ENCODE results near the gene FCHSD2. TPM values are rescaled to one million over a fixed set of nuclear protein-coding genes. Genes with fewer than 3 reads are reported as not detected.
"Not testable (repeated sequence)": the region's sequence is repeated elsewhere in the genome, so short reads cannot be mapped to it uniquely, and the experiment has no call there.

FCHSD2 gene
- polyA plus RNA-seq, 12 donors, result 18.8 to 37.6 (median 30.9) TPM; not detected in 1

DNA sequence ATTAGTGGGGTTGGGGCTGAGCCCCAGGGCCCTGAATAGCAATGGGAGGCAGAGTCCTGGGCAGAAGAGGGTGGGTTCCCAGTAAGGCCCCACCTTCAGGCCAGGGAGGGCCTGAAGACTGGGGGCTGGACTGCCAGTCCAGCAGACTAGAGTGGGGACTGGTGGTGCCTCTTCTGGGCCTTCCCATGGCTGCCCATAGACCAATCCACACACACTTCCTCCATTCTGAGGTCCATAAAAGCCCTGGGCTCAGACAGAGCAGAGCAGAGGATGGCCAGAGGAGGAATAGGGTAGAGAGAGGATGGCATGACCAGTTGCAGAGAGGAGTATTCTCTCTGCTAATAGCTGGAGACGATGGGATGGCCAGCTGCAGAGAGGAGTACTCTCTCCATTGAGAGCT is 216.0 kb downstream of the FCHSD2 start:
- no peak for DNase-seq

DNA sequence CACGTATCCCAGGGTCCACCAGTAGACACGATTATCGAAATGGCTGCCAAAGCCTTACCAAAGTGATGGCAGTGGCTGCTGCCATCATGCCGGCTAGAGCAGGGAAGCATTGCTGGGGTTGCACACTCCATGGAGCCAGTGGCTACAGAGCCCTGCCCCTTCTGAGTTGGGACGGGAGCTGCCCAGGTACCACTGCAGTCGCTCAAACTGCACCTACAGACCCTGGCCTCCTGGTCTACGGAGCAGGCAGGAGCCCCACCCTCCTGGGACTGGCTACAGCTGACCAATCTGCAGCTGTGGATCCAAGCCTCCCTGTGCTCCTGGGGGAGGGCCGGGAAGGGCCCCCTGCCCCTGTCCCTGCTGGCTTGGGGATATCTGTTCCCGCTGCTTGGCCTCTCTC is 216.5 kb downstream of the FCHSD2 start:
- no peak for DNase-seq

DNA sequence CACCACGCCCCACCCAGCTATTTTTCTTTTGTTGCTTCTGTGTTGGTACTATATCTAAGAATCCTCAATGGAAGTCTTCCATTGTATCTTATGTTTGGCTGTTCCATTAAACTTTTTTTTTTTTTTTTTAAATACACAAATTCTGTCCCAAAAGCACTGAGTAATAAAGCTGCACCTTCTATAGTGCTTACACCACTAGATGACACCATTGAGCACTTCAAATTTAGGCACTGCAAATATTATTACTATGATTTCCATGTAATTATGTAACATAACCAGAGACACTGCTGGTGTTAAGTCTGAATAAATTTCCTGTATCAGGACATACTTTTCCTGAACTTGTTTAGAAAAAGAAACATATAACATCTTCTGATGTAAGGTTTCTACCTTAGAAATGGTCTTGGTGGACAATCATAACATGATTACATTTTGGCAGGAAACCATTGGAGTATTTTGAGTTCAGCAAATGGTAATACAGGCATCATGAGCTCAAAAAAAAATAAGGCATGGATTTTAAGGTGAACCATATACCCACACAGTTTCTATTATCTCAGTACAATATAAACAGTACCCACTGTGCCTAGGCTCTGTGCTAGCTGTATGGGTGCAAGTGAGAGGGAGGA is 217.4 kb downstream of the FCHSD2 start:
- DNase-seq, result peak; percentile 28

GRCh38 chr11:72921028-72921716 is 220.9 kb downstream of the FCHSD2 start:
- DNase-seq, result no peak

DNA sequence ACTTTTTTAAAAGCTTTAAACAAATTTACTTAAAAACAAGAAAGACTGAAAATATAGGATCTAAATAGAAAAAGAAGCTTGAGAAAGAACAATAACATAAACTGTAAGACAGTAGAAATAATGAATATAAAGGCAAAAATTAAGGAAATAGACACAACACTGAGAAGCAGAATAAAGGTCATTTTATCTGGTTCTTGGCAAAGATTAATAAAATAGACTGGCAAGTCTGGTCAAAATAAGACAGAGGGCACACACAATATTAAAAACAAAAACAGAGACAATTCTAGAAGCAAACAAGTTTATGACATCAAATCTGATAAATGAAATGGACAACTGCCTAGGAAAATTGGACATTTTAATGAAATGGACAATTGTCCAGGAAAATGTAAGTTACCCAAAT is 222.1 kb downstream of the FCHSD2 start:
- DNase-seq, result no peak

DNA sequence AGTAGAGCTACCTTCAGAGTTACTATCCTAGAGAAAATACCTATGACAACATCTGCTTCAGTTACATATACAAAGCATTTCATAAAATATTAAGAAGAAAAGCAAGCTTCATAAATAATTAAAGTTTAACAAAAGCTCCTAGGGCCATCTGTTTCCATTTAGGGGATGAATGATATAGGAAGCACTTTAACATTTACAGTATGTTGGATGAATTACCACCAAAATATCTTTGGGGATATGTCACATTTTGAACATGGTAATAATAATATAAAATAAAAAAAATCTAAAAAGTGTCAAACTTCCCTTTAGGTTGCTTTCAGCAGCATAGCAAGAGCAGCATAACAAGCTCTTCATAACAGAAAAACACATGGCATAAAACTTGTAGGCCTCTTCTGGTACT is 223.3 kb downstream of the FCHSD2 start:
- DNase-seq, result no peak

DNA sequence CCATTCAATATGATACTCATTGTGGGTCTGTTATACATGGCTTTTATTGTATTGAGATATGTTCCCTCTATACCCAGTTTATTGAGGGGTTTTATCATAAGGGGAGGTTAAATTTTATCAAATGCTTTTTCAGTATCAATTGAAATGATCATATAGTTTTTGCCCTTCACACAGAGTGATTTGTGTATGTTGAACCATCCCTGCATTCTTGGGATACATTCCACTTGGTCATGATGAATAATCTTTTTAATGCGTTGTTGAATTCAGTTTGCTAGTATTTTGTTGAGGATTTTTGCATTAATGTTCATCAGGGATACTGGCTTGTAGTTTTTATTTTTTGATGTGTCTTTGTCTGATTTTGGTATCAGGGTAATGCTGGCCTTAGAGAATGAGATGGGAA is 229.9 kb downstream of the FCHSD2 start:
- no peak for DNase-seq

- not testable (repeated sequence) for DNase-seq
These were observed 232.3 kb downstream of the FCHSD2 start for GRCh38 chr11:72909558-72910388.

DNA sequence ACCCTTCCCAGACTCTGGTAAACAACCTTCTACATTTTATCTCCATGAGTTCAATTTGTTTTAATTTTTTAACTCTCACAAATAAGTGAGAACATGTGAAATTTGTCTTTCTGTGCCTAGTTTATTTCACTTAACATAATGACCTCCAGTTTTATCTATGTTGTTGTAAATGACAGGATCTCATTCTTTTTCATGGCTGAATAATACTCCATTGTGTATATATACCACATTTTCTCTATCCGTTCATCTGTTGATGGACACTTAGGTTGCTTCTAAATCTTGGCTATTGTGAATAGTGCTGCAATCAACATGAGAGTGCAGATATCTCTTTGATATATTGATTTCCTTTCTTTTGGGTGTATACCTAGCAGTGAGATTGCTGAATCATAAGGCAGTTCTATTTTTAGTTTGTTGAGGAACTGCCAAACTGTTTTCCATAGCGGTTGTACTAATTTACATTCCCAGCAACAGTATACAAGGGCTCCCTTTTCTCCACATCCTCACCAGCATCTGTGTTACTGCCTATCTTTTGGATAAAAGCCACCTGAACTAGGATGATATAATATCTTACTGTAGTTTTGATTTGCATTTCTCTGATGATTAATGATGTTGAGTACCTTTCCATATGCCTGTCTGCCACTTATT is 234.0 kb downstream of the FCHSD2 start:
- DNase-seq, result no peak

DNA sequence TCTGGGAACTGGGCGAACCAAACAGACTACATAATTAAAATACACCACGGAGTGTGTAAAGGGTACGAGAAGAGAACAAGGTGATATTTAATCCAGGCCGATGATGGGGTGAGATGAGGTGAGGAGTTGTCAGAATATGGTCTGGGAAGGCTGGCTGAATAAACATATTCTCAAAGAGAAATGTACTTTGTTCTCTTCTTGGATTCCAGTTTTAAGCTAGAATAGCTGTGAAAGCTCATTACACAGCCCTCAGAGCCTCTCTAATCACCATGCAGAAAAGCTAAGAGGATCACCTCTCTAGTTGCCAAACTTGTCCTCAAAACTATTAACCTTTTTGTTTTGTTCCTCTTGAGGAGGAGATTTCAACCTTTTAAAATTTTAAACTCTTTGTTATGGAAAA is 238.1 kb downstream of the FCHSD2 start:
- no peak for DNase-seq

GRCh38 chr11:72901374-72901773 is 240.7 kb downstream of the FCHSD2 start:
- DNase-seq, result no peak

- DNase-seq, result no peak
These were observed 242.1 kb downstream of the FCHSD2 start for GRCh38 chr11:72900013-72900412.

- DNase-seq, result no peak
These were observed 242.9 kb downstream of the FCHSD2 start for GRCh38 chr11:72899238-72899637.

- DNase-seq, result no peak
These were observed 244.6 kb downstream of the FCHSD2 start for GRCh38 chr11:72897506-72897905.

- no peak for DNase-seq
These were observed 245.7 kb downstream of the FCHSD2 start for GRCh38 chr11:72896431-72896830.

DNA sequence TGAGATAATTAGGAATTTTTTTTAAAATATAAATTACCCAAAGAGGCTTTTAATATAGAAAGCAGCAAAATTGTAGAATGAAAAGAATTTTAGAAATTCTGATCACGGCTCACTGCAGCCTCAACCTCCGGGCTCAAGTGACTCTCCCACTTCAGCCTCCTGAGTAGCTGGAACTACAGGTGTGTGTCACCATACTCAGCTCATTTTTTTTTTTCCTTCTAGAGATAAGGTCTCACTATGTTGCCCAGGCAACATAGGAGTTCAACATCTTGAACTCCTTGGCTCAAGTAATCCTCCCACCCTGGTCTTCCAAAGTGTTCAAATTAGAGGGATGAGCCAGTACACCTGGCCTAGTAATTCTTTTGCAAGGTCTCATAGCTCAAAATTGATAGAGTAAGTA is 251.2 kb downstream of the FCHSD2 start:
- DNase-seq, result no peak

DNA sequence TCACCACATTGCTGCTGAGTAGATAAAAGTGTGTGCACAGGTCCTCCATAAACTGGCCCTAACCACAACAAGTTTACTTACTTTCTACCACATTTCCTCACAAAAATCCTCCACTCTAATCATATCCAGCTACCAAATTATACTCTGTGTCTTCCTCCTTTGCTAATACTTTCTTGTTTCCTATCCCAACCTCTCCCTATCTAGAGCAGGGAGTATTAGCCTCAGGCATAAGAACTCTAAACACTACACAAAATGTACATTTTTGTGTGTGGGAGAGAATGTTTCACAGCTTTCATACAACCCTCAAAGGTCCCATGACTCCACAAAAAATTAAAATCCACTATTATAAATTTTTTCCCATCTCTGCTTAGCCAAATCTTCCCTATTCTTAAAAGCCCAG is 255.5 kb downstream of the FCHSD2 start:
- no peak for DNase-seq

GRCh38 chr11:72885749-72886609 is 256.1 kb downstream of the FCHSD2 start:
- DNase-seq, result no peak

DNA sequence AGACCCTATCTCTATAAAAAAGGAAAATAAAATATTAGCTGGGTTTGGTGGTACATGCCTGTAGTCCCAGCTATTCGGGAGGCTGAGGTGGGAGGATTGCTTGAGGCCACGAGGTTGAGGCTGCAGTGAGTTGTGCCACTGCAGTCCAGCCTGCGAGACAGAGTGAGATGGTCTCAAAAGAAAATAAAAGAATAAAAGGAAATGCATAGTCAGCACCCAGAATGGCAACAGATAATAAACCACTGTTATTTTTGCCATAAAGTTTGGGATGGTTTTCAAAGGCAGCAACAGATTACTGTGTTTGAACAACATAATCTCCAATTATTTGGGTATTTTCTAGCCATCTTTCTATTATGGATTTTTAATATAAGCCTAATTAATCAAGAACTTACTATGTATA is 266.0 kb downstream of the FCHSD2 start:
- no peak for DNase-seq

- no peak for DNase-seq
These were observed 266.4 kb downstream of the FCHSD2 start for GRCh38 chr11:72875736-72876135.

DNA sequence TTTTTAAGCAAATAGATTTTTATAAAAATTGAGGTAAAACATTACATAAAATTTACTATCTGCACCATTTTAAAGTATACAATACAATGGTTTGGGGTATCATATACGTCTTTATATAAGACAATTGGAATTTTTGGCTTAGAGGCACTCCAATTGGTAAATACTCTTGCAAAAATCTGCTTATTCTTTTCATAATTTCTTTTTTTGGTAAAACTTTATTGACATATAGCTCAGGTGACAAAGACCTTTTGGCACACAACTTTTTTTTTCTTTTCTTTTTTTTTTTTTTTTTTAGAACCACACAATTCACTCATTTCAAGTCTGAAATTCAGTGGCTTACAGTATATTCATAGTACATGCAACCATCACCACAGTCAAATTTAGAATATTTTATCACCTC is 270.1 kb downstream of the FCHSD2 start:
- DNase-seq, result no peak
